ENCODE data around the gene INO80.

The INO80 gene

DNA sequence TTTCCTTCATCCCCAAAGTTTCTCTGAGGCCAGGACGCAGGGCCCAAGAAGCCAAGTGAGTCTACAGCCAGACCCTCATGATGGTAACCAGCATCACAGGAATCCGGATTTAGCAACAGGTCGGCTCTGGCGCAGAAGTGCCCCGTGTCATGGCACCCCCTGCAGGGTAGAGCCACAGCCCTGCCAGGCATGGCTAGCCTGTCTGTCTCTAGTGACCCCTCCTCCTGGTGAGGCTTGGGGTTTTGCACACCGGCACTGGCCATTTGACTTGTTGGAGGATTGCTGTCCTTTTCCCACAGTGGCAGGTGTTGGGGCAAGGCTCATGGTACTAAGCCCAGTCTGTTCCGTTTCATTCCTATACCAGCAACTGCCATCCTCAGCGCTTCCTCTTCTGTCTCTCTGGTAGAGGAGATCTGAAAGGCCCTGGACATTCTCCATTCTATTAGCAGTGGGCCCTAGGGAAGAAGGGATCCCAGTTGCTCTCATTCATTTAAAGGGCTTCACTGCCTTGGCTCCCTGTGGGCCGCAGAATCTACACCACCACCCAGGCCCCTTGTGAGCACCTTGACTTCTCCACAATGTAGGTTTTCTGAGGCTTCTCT, 172.2 kb downstream of the INO80 start:
- no peak for DNase-seq

DNA sequence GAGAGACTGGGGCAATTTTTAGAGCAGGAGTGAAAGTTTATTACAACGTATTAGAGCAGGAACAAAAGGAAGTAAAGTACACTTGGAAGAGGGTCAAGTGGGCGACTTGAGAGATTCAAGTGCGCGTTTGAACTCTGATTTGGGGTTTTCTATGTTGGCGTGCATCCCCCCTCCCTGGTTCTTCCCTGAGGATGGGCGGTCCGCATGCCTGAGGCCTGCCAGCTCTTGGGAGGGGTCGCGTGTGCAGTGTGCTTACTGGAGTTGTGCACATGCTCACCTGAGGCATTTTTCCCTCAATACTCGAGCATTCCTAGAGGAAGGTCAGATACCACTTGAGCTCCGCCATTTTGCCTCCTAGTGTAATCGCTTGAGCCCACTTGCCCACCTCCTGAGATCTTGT, 173.2 kb downstream of the INO80 start:
- no peak for DNase-seq

DNA sequence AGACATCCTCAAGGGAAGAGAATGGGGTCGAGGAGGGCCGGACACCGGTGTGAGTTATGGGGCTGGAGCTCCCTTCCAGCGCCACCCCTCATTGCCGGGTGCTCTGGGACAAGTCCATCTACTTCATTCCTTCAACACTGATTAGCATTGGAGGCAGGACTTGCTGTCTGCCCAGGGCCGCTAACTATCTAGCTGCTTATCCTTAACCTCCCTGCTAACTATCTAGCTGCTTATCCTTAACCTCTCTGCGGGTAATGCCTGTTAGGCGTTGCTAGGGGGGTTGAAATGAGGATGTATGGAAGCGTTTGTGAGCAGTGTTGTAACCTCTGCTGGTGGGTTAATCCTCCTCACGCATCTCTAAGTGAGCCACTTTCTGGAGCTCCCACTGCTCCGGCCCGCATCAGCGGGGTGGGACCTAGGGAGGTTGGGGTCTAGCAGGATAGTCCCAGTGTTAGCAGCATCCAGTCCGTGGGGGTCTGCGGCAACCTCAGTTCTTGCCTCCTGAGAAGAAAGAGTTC, 173.7 kb downstream of the INO80 start:
- no peak for DNase-seq

GRCh38 chr15:40941528-40942336, 174.3 kb downstream of the INO80 start:
- DNase-seq, result peak; percentile 81

- no peak for DNase-seq
Observed at GRCh38 chr15:40941068-40941527, 175.0 kb downstream of the INO80 start.

GRCh38 chr15:40940296-40940801, 175.7 kb downstream of the INO80 start:
- no peak for DNase-seq

DNA sequence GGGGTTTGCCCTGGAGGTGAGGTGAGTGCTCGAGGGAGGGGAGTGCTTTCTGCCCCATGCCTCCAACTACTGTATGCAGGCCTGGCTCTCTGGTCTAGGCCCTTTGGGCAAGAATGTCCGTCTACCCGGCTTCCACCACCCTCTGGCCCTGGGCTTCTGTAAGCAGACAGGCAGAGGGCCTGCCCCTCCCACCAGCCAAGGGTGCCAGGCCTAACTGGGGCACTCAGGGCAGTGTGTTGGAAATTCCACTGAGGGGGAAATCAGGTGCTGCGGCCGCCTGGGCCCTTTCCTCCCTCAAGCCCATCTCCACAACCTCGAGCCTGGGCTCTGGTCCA, 177.6 kb downstream of the INO80 start:
- DNase-seq, result no peak

DNA sequence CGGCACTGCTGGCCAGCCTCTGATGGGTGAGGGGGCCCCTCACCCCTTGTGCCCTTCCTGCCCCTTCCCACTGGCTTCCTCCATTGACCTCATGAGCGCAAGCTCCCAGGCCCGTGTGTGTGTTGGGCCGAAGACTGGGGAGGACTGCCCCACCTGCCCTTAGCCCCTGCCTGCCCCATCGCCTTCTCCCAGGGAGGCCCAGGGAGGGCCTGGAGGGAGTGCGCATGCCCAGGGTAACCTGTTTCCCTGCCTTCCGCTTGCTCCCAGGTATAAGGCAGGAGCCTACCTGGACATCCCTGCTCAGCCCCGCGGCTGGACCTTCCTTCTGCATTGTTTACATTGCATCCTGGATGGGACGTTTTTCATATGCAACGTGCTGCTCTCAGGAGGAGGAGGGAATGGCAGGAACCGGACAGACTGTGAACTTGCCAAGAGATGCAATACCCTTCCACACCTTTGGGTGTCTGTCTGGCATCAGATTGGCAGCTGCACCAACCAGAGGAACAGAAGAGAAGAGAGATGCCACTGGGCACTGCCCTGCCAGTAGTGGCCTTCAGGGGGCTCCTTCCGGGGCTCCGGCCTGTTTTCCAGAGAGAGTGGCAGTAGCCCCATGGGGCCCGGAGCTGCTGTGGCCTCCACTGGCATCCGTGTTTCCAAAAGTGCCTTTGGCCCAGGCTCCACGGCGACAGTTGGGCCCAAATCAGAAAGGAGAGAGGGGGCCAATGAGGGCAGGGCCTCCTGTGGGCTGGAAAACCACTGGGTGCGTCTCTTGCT, 178.1 kb downstream of the INO80 start:
- no peak for DNase-seq

DNA sequence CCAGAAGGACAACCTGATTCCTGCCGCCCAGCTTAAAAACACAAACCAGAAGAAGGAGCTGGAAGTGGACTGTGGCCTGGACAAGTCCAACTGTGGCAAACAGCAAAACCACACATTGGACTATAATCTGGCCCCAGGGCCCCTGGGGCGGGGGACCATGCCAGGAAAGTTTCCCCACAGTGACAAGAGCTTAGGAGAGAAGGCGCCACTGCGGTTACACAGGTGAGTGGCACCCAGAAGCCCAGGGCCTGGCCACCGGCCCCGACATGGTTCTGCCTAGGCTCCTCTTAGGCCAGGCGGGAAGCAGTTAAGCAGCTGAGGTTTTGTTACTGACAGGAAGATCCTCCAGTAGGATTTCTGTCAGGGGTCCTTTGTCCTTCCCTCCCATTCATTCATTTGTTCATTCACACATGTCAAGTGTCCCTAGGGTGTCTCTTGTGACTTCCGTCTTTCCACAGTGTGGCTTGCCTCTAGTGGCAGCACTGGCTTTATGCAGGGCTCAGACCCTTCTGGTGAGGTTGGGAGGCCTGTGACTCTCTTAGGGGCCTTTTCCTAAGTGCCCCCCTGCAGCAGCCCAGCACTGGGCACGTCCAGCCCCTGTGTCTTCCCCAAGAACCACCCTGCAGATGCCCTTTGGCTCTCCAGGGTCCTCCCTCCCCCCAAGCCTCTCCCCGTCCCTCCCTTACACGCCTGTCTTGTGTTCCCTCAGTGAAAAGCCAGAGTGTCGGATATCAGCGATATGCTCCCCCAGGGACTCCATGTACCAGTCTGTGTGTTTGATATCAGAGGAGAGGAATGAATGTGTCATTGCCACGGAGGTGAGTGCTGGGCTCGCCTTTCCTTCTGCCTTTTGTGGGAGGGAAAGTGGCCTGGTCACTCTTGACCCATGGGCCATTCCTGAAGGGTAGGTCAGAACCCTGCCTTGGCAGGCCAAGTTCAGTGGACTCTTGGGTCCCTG, 179.1 kb downstream of the INO80 start:
- DNase-seq, result no peak

DNA sequence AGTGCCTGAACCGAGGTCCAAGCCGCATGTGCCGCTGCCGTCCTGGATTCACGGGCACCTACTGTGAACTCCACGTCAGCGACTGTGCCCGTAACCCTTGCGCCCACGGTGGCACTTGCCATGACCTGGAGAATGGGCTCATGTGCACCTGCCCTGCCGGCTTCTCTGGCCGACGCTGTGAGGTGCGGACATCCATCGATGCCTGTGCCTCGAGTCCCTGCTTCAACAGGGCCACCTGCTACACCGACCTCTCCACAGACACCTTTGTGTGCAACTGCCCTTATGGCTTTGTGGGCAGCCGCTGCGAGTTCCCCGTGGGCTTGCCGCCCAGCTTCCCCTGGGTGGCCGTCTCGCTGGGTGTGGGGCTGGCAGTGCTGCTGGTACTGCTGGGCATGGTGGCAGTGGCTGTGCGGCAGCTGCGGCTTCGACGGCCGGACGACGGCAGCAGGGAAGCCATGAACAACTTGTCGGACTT, 179.8 kb downstream of the INO80 start:
- DNase-seq, result no peak

DNA sequence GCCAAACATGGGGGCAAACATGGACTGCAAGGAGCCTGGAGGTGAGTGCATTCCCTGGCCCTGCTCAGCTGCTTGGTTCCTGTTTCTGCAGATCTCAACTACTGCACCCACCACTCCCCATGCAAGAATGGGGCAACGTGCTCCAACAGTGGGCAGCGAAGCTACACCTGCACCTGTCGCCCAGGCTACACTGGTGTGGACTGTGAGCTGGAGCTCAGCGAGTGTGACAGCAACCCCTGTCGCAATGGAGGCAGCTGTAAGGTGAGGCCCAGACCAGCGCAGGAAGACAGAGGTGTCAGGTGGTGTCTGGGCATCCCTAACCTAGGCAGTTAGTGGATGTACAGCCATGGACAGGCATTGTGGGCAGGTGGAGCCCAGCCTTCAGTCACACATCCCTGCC, 181.6 kb downstream of the INO80 start:
- no peak for DNase-seq

DNA sequence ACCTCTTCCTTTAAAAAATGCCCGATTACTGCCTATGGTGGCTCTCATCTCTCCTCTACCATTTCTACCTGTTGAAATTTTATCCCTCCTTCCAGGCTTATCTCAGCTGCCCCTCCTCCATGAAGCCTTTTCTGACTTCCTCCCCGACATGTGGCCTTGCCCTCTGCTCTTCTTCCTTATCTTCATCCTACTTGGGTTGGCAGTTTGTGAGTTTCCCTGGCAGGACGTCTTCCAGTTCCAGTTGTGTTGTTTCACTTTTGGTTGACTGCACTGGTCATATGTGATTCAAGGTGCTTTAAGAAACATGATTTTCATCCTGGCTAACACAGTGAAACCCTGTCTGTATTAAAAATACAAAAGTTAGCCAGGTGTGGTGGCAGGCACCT, 182.6 kb downstream of the INO80 start:
- DNase-seq, result no peak

GRCh38 chr15:40932649-40933516, 183.2 kb downstream of the INO80 start:
- no peak for DNase-seq

GRCh38 chr15:40932156-40932555, 183.9 kb downstream of the INO80 start:
- no peak for DNase-seq

DNA sequence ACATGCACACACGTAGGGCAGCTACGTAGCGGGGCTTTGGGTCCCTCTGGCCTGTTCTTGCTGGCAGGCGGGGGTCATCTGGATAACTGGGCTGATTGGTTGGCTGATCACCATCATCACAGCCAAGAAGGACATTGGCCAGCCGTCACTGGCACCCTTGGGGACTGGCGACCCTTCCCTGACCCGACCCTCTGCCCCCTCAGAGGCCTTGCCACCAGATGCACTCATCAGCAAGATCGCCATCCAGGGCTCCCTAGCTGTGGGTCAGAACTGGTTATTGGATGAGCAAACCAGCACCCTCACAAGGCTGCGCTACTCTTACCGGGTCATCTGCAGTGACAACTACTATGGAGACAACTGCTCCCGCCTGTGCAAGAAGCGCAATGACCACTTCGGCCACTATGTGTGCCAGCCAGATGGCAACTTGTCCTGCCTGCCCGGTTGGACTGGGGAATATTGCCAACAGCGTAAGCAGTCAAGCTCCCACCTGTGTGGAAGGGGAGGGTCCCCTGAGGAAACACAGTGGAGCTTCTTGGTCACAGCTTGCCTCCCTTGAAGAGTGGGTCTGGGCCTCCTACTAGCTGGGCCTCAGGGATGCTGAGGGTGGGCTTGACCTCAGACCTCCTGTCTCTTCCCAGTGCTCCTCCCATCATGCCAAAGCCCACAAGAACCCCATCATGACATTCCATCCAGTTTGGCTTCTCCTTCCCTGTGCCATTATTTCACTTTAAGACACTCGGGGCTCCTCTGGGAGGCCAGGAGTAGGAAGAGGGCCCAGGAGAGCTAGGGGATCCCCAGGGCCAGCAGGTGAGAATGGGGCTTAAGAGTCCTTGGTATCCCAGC, 184.6 kb downstream of the INO80 start:
- DNase-seq, result no peak

DNA sequence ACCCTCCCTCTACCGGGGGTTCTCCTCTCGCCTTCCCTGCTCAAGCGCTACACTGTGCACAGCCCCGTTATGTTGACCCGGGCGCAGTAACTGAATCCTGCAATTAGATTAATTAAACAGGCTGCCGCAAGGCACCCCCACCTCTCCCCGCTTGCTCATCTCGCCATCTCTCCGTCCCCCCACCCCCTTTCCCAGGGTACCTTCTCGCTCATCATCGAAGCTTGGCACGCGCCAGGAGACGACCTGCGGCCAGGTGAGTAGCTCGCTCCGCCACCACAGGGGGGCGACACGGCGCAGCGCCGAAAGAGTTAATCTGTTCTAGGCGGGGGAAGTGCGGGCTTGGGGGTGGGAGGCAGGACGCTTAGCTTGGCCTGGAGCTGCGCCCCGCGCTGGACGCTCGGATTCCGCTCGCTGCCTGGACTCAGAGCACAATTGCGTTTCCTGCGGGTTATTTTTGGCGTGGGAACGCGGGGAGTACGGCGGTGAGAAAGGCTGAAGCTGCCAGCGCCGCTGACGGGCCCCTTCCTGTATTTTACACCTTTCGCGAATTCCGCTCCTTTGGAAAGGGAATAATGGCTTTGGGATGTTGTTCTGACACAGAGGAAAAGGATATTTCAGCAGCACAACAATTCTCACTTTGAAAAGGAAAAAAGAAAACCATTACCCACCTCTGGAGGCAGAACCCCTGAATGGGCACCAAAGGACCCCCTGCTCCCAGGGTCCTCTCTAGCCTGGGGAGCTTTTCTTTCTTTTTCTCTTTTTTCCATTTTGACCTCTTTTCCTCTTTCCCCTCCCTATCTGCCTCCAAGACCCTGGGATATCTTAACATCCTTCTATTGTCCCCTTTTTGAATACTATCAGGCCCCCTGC, 185.4 kb downstream of the INO80 start:
- DNase-seq, result peak; percentile 64

- DNase-seq, result no peak
Observed at GRCh38 chr15:40929660-40930429, 186.2 kb downstream of the INO80 start.

Data from CD4-positive, alpha-beta T cell treated with Interleukin-17A for 4 hours (primary cell).